Measurements from ENCODE around the gene SORBS2.

DNA sequence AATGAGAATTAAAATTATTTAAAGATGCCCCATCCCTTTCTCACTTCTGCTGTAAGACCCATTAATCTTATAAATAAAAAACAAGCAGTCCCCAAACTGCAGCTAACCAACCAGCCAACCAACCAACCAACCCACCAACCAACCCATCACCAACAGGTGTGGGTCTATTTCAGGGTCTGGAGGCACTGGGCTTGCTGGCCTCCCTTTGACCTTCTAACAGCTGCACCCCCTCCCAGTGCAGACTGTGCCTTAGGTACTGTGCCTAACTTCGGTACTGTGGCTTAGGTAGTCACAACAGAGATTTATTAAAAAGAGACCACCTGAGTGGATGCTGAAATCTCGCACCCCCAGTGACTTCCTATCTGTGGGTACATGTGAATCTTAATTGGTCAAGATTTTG lies 128.1 kb downstream of the SORBS2 start:
- TF ChIP-seq CTCF (IDR thresholded peaks at IDR 0.05), result no peak
- TF ChIP-seq POLR2A (IDR thresholded peaks at IDR 0.05), result no peak
- TF ChIP-seq EP300 (IDR thresholded peaks at IDR 0.05), result no peak

All from tibial nerve (tissue), 4 donors.